GM19452 (cell line): Measurements from ENCODE around the gene PGM1.
A peak's percentile ranks its signal among the peaks of the same experiment; 100 is the strongest.

ENCODE experiments used
- ATAC-seq: cut with Tn5 transposase; IDR thresholded peaks from one replicate; pipeline ENCODE4 v1.9.1; 2021; ENCODE audit not compliant: unreplicated experiment

Gene PGM1

DNA sequence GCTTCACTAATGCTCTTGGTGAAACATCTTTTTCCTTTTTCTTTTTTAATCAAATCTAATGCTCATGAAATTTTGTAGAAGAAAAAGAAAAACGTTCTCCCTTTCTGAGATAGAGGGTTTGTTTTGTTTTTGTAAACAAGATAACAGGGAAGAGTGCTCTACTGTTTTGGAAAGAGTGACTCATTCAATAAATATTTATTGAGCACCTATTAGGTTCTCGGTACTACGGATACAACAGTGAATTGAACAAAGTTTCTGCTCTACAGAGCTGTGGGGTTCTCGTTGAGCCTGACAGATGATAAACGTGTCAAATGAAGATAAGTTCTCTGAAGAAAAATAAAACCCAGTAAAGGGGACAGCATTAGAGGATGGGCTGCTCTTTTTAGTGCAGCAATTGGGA lies 7.0 kb downstream of the PGM1 start:
- no peak for ATAC-seq

DNA sequence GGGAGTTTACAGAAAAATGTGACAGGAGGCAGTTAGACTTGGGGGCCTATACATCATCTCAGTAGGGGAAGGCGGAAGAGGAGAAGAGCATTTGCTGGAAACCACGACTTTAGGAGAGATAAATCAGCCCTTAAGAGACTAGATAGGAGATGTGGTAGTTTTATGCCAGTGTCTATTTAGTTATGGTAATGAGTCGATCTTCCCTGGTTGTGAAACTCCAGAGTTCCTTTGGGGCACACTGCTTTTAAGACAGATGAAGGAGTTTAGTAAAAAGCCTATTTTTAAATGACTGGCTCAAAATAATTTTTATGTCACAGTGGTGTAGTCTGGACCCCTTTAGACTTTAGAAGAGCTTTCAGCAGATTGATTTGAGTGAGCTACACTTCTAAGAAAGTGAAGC lies 7.8 kb downstream of the PGM1 start:
- no peak for ATAC-seq

DNA sequence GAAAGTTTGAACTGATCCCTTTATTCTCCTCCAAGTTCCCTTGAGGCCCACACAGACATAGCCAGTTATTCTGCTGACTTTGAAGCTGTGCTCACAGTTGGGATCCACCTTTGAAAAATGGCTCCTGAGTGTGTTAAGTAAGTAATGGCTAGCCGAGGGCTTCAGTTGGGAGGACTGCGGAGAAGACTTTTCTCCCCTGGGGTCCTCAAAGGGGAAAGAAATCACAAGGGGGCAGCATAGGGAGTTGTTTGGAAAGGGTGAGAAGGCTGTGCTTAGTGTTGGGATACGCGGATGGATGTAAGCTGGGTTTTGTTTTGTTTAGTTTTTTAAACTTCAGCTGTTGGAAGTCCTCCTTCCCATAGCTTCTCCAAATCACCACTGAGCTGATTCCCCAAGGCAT lies 8.3 kb downstream of the PGM1 start:
- ATAC-seq: no peak

DNA sequence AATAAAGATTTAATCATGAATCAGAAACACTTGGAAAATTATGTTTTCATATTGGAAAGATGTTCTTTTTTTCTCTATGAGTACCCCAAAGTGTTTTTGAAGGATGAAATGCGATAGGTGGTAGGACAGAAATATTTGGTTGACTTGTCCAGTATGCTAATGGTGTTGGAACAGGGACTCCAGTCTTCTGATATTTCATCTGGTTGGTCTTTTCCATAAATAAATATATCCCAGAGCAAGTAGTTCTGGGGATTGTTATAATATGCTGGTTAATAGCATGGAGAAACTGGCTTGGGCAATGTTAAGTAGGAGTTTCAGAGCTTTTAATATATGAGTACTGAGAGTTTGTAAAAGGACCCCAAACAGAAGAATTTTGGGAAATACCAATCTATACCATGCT lies 8.7 kb downstream of the PGM1 start:
- no peak for ATAC-seq

DNA sequence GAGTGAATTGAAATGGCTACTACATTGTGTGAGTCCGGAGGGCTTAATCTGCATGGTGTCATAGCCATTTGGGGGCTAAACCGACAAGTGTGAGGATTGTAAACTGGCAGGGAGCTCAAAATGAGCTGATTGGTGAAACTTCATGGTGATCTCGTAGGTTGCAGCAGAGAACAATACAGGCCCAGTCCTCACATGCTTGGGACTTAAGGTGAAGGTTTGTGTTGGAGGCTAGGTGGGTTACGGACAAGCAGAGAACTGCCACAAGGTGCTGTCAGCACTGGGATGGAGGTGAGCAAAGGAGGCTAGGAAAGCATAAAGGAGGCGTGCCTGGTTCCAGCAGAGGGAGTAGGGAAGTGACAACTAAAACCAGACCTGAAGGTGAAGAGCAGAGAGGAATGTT lies 9.4 kb downstream of the PGM1 start:
- no peak for ATAC-seq

DNA sequence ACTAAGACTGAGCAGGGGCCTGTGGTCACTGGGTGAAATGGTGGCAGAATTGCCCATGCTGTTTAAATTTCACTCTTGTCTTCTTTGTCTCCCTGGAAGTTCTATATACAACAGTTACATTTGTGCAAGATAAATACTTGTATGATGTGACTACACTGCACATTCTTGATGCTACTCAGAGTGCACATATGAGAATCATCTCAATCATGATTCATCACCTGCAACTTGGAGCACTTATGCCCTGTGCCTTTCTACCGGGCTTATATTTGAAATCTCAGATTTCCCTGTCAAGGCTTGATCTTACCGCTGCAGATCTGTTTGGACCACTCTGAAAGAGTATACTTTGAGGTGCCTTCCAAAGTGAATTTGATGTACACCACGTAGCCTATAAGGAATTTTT lies 10.6 kb downstream of the PGM1 start:
- no peak for ATAC-seq

DNA sequence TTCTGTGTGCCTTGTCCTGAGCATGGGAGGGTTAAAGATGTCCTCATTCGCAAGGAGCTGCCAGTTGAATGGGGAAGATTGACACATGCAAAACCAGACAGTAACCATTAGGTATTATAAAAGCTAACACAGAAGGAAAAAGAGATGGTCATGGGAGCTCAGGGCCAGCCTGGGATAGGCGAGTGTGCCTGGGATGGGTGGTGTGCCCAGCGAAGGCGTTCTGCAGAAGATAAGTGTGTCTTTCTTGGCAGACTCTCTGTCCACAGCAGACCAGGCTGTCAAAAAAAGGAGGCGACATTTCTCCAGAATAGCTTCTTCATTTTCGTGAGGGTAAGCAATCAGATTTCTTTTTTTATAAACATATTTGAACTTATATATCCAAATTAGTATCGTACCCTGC lies 14.1 kb downstream of the PGM1 start:
- no peak for ATAC-seq

DNA sequence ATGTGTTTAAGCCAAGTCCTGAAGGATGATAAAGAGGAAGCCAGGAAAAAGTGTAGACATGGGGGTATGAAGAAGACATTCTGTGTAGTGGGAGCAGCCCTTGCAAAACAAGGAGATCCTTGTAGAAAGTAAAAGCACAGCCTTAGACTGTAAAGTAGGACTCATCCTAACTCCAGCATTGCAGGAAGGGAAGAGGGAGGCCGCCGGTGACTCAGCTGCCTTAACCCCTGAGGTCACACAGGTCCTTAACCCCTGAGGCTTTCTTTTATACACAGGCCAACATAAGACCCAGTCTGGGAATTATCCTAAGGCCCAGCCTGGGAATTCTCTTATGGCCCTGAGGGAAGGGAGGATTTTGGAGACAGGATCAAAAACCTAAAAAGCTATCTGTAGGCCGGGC lies 18.0 kb downstream of the PGM1 start:
- no peak for ATAC-seq

DNA sequence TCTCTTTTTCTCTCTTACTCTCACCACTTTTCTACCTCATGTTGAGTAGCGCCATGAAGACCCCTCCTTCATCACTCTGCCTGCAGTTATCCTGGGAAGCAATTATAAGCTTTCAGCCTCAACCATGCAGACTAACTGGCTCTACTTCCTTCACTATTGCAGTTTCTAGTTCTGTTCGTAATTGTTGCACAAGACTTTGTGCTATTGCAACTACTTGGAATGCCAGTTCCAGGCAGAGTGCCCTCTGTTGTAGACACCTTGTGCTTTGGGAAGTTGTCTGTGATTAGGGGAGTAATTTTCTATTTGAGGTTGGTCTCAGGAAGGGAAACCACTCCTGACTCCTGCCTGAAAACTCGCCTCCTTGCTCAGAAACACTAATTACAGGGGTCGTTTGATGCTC lies 19.4 kb downstream of the PGM1 start:
- no peak for ATAC-seq

DNA sequence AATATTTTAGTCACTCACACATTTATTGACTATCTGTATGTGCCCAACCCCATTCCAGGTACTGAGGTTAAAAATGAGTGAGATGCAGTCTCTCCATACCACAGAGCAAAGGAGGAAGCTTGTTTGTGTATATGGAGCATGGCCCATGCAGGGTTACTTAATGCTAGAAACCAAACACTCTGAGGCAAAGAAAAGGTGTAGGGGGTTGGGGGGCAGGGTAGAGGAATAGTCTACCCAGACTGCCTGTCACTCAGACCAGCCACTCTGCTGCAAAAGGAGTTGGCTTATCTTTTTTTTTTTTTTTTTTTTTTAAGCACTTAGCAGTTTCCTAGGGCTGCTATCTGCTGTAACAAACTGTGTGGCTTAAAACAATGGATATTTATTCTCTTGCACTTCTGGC lies 19.8 kb downstream of the PGM1 start:
- no peak for ATAC-seq

DNA sequence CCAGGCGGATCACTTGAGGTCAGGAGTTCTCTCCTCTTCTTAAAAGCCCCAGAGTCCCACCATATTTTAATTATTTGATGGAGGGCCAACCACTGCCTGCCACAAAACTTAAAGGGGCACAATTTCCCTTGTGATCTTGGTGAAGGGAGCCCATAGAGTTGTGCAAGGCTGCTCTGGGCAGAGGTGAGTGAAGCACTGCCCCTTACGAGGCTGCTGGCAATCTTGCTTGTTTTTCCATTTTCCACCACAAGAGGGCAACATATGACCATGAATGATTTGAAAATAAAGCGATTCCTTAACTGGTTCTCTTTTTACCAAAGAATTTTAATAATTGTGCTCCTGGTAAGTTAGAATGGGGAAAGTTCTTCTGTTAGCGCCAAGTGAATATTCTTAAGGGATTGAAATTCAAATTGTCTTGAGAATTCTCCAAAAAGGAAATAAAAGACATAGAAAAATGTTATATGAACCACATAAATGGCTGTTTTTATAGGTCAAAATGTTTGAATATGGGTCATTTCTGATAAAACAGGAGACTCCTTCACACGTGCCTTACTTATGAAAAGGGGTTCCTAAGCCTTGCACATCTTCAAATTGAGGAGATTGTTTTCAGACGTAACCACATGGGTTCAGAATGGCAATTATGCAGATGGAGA lies 22.7 kb downstream of the PGM1 start:
- ATAC-seq: peak; percentile 71

DNA sequence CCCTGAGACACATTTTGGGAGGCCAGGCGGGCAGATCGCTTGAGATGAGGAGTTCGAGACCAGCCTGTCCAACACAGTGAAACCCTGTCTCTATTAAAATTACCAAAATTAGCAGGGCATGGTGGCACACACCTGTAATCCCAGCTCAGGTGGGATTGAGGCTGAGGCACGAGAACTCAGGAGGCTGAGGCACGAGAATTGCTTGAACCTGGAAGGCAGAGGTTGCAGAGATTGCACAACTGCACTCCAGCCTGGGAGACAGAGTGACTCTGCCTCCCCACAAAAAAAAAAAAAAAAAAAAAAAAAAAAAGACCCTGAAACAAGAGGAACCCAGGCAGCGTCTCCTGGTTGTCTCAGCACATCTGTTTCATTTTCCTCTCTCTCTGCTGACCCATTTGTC lies 24.2 kb downstream of the PGM1 start:
- no peak for ATAC-seq

DNA sequence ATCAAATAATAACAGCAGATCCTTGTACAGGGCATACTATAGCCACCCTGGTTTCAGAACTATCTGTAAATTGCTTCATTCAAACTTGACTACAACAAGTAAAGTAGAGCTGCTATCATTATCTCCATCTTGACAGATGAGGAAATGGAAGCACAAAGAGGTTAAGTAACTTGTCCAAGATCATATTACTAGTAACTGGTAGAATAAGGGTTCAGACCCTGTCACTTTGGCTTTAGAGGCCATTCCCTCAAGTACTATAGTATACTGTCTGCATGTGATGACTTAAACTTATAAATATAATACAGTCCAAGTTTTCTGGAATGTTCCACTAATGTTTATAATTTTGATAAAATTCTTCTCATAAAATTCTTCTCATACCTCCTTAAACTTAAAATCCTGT lies 24.8 kb downstream of the PGM1 start:
- ATAC-seq: no peak

DNA sequence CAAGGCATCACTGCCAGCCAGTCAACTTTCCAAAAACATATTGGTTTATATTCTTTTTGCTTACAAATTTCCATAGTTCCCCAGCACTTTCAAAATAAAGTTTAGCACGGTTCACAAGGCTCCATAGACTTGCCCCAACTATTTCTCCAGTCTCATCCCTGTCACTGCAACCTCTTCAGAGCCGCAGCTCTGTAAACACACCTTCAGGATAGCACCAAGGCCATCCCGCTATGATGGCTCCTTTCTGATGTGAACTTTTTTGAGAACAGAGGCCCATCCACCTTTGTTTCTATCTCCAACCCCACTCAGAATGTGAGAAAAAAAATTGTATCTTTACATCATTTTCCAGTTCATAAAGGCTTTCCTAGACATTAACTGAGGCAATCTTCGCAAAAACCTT lies 26.3 kb downstream of the PGM1 start:
- ATAC-seq: no peak

DNA sequence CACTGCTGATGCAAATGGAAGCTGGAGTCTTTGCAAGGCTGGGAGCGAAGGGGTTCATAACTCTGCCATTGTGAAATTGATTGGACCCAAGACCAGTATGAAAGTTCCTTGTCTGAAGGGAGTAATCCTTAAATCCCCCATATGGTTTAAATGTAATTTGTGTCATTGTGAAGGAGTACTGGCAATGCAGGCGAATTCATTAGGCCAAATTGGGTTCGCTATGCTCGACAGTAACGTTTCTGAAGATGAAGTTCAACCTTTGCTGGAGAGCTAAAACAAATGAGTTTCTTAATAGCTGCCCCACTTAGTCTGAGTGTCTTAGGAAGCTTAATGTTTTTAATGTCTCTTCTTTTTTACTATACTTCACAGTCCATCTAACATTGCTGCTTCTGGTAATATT lies 27.5 kb downstream of the PGM1 start:
- ATAC-seq: no peak

DNA sequence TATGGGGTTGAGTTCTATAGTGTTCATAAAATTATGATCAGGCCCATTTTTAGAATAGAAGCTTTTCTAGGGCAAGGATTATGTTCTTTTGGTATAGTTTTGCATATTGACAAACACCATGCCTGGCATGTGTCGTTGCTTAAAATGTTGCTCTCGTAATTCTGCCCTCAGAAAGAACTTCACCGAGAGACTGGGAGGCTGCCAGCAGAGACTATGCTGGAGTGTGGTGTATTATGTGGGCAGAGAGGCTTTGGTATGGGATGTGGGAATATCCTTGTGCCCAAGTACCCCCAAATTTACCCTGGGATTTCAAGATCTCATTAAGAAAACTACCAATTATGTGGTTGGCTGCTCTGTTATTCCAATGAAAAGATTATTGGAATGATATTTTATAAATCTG lies 27.9 kb downstream of the PGM1 start:
- ATAC-seq: no peak

DNA sequence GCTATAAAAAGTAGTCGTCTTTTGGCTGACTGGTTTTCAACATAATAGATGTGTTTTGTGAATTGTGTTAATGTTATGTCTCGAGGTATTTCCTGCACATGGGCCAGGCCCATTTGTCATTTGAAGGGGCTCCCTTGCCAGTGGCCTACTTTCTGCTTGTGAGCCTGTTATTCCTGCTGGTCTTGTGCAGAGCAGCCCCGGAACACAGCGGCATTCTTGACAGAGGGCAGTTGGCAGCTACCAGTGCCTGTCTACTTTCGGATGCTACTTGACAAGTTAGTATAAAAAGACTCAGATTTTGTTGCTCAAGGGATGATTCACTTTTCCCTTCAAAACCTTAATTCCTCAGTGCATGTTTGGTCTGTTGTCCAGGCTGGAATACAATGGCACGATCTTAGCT lies 28.5 kb downstream of the PGM1 start:
- no peak for ATAC-seq

DNA sequence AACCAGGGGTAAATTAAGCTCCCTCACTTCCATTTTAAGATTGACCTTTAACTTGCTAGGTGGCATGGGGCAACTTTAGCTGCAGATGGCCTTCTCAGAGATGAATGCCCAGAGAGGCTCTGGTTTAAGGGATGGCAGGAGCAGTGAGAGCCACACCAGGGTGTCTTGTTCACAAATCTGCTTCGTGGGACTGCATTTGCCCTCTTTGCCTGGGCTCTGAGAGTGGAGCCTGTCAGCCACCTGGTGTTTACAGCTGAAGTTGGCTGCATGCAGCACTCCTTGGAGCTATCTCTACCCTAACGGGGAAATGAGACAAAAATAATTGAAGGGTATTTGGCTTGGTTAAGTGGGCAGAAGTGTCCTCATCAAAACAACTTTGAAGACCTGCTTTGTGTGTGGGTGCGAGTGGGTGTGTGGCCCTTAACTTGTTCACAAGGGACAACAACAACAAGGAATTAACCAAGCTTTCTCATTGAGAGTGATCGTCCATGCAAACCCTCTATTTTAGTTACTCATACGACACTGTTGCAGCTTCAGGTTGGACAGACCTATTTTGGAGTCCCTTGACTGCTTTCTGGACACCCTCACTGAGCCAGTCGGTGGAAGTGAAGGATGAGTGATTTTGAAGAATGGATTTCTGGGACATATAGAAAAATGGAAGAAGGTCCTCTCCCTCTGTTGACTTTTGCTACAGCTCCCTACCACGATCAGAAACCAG lies 29.8 kb downstream of the PGM1 start:
- ATAC-seq: no peak

DNA sequence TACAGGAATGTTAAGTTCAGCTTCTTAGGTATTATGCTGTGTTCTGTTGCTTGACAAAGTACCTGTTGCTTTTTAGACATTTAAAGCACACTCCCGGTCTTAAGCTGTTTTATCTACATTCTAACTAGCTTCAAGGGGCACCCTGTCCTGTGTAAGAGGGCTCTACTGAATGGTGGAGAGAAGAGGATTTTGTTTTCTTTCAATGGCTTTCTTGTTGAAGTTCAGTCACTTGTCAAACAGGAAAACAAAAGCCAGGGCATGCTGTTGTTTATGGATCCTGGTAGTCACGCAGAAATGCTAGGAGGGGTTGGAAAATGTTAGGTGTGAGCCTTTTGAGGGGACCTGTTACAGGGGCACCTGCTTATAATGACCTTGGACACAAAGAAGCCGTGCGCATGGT lies 30.7 kb downstream of the PGM1 start:
- ATAC-seq: no peak

DNA sequence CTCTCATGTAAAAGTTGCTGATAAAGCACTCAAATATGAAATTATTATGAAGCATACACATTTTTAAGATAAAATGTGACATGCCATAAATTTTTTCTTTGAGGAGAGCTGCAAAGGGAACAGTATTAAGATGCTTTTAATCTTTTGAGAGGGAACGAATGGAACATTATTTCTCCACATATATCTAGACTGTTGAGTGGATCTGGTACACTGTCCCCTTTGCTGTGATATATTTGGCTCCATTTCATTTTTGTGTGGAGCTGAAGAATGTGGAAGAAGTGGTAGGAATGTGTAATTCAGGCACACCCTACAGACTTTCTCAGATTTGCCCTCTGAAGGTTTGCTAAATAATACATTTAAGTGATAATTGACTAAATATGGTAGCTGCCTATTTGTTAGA lies 31.7 kb downstream of the PGM1 start:
- no peak for ATAC-seq

DNA sequence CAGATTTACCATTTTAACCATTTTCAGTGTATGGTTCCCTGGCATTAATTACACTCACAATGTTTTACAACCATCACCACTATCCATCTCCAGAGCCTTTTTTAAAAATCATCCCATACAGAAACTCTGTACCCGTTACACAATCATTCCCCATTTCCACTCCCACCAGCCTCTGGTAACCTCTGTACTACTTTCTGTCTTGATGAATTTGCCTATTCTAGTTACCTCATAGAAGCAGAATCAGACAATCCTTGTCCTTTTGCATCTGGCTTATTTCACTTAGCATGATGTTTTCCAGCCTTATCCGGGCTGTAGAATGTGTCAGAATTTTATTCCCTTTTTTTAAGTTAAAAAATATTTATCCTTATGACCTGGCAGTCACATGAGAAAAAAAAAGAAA lies 33.0 kb downstream of the PGM1 start:
- no peak for ATAC-seq

DNA sequence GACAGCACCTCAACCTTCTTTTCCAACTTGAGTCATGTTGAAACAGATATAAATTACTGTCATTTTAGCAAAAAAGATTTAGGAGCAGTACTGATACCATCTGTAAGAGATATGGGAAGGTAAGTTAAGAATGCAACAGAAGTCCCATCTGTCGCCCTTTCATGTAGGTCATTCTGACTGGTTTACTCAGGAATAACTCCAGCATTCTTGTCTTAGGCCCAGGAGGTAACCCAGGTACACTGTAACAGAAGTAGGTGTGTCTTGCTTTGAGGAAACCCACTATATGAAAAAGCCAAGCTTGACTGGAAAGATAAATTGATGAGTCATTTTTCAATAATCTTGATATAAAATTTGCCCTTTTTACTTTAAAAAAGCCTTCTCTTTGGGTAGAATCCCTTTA lies 35.4 kb downstream of the PGM1 start:
- no peak for ATAC-seq

DNA sequence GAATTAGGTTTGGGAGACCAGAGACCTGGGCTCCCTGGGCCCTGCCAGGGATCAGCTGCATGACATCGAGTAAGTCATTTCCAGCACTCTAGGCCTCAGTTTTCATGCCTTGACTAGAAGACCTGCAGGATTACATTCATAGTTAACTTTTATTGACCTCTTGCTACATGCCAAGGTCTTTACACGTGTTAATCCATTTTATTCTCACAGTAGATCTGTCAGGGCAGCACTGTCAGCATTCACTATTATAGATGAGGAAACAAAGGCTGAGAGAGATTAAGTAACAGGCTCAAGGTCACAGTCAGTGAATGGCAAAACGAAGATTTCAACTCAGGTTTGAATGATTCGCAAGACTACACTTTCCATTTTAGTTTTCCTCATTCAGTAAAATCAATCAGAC lies 37.0 kb downstream of the PGM1 start:
- ATAC-seq: no peak
